ENCODE data around the gene DCAKD. TPM values are rescaled to one million over a fixed set of nuclear protein-coding genes. Genes with fewer than 3 reads are reported as not detected.

DCAKD gene
- total and polyA plus RNA-seq, 2 donors (not counting 1 experiment from before 2014, with no cell fraction given), result 21.8 to 41.5 TPM

GRCh38 chr17:45088741-45089140, 37.3 kb upstream of the DCAKD start:
- Histone ChIP-seq H2AFZ (ENCODE audit: low read length) (no peak overlapping the region), H3K9ac (ENCODE audit: insufficient read depth, low read length) (no peak overlapping the region), H3K79me2 (ENCODE audit: control insufficient read depth, insufficient read depth, low read length) (peaks cover 1% of the 10 kb centered on the region), H3K27me3 (ENCODE audit: control insufficient read depth, insufficient read depth, low read length) (no peaks in the 10 kb centered on the region), H3K4me3 (replicated peaks in 1 of 4; ENCODE audit: control extremely low read depth in 1 of 4, insufficient read depth in 1 of 4, low read depth in 3 of 4, low read length in 4 of 4) (no peak overlapping the region), H3K36me3 (ENCODE audit: control insufficient read depth, insufficient read depth, low read length) (peaks cover 18% of the 10 kb centered on the region), H3K4me1 (ENCODE audit: control insufficient read depth, extremely low read depth, insufficient read depth, low read length) (peaks cover 20% of the 10 kb centered on the region), H4K20me1 (ENCODE audit: control insufficient read depth, extremely low read depth, insufficient read depth, low read length) (no peaks in the 10 kb centered on the region), H3K27ac (ENCODE audit: insufficient read depth, low read length) (no peak overlapping the region), H3K4me2 (ENCODE audit: extremely low read depth, insufficient read depth, low read length) (no peak overlapping the region), H3K9me3 (ENCODE audit: control insufficient read depth, insufficient read depth, low read depth, low read length) (no peaks in the 10 kb centered on the region)
- no peak for DNase-seq (ENCODE audit: low read depth in 2 of 2)
- no peak for TF ChIP-seq EZH2 (IDR thresholded peaks at IDR 0.05; ENCODE audit: low read length, missing control alignments)
- TF ChIP-seq CTCF (conservative IDR thresholded peaks at IDR 0.05 in 1 of 2, IDR thresholded peaks at IDR 0.05 in 1 of 2; ENCODE audit: low read depth in 1 of 2, low read length in 2 of 2), result no peak

GRCh38 chr17:45087978-45088377, 36.5 kb upstream of the DCAKD start:
- H3K4me3 ChIP-seq (replicated peaks in 1 of 4; ENCODE audit: control extremely low read depth in 1 of 4, insufficient read depth in 1 of 4, low read depth in 3 of 4, low read length in 4 of 4), result no peak overlapping the region
- no peaks in the 10 kb centered on the region for H4K20me1 ChIP-seq (ENCODE audit: control insufficient read depth, extremely low read depth, insufficient read depth, low read length)
- H3K36me3 ChIP-seq (ENCODE audit: control insufficient read depth, insufficient read depth, low read length), result peaks cover 18% of the 10 kb centered on the region
- no peak overlapping the region for H2AFZ ChIP-seq (ENCODE audit: low read length)
- no peak for DNase-seq (ENCODE audit: low read depth in 2 of 2)
- H3K27ac ChIP-seq (ENCODE audit: insufficient read depth, low read length), result no peak overlapping the region
- no peaks in the 10 kb centered on the region for H3K27me3 ChIP-seq (ENCODE audit: control insufficient read depth, insufficient read depth, low read length)
- TF ChIP-seq CTCF (conservative IDR thresholded peaks at IDR 0.05 in 1 of 2, IDR thresholded peaks at IDR 0.05 in 1 of 2; ENCODE audit: low read depth in 1 of 2, low read length in 2 of 2) (no peak), EZH2 (IDR thresholded peaks at IDR 0.05; ENCODE audit: low read length, missing control alignments) (no peak)
- no peak overlapping the region for H3K9ac ChIP-seq (ENCODE audit: insufficient read depth, low read length)
- peaks cover 1% of the 10 kb centered on the region for H3K79me2 ChIP-seq (ENCODE audit: control insufficient read depth, insufficient read depth, low read length)
- H3K4me2 ChIP-seq (ENCODE audit: extremely low read depth, insufficient read depth, low read length), result no peak overlapping the region
- H3K9me3 ChIP-seq (ENCODE audit: control insufficient read depth, insufficient read depth, low read depth, low read length), result no peaks in the 10 kb centered on the region
- peaks cover 14% of the 10 kb centered on the region for H3K4me1 ChIP-seq (ENCODE audit: control insufficient read depth, extremely low read depth, insufficient read depth, low read length)

- H3K4me2 ChIP-seq (ENCODE audit: extremely low read depth, insufficient read depth, low read length), result no peak overlapping the region
- no peaks in the 10 kb centered on the region for H3K9me3 ChIP-seq (ENCODE audit: control insufficient read depth, insufficient read depth, low read depth, low read length)
- no peak overlapping the region for H2AFZ ChIP-seq (ENCODE audit: low read length)
- H3K4me1 ChIP-seq (ENCODE audit: control insufficient read depth, extremely low read depth, insufficient read depth, low read length), result peaks cover 13% of the 10 kb centered on the region
- H3K4me3 ChIP-seq (replicated peaks in 1 of 4; ENCODE audit: control extremely low read depth in 1 of 4, insufficient read depth in 1 of 4, low read depth in 3 of 4, low read length in 4 of 4), result no peak overlapping the region
- no peak overlapping the region for H3K27ac ChIP-seq (ENCODE audit: insufficient read depth, low read length)
- TF ChIP-seq EZH2 (IDR thresholded peaks at IDR 0.05; ENCODE audit: low read length, missing control alignments) (no peak), CTCF (conservative IDR thresholded peaks at IDR 0.05 in 1 of 2, IDR thresholded peaks at IDR 0.05 in 1 of 2; ENCODE audit: low read depth in 1 of 2, low read length in 2 of 2) (no peak)
- H3K27me3 ChIP-seq (ENCODE audit: control insufficient read depth, insufficient read depth, low read length), result no peaks in the 10 kb centered on the region
- H3K36me3 ChIP-seq (ENCODE audit: control insufficient read depth, insufficient read depth, low read length), result peaks cover 18% of the 10 kb centered on the region
- no peaks in the 10 kb centered on the region for H4K20me1 ChIP-seq (ENCODE audit: control insufficient read depth, extremely low read depth, insufficient read depth, low read length)
- H3K9ac ChIP-seq (ENCODE audit: insufficient read depth, low read length), result no peak overlapping the region
- H3K79me2 ChIP-seq (ENCODE audit: control insufficient read depth, insufficient read depth, low read length), result peaks cover 1% of the 10 kb centered on the region
- DNase-seq (ENCODE audit: low read depth in 2 of 2), result peak; percentile 31 to 59
Observed at GRCh38 chr17:45087504-45087975, 36.1 kb upstream of the DCAKD start.

All from fibroblast of lung (primary cell).